ENCODE results near the gene PTPN2.

- no peak for TF ChIP-seq CTCF (IDR thresholded peaks at IDR 0.05)
- no peak for TF ChIP-seq POLR2A (IDR thresholded peaks at IDR 0.05)
These were observed 129.5 kb downstream of the PTPN2 start for GRCh38 chr18:12754511-12754910.
